Measurements from ENCODE around the gene DNAJB6.

DNAJB6 gene

DNA sequence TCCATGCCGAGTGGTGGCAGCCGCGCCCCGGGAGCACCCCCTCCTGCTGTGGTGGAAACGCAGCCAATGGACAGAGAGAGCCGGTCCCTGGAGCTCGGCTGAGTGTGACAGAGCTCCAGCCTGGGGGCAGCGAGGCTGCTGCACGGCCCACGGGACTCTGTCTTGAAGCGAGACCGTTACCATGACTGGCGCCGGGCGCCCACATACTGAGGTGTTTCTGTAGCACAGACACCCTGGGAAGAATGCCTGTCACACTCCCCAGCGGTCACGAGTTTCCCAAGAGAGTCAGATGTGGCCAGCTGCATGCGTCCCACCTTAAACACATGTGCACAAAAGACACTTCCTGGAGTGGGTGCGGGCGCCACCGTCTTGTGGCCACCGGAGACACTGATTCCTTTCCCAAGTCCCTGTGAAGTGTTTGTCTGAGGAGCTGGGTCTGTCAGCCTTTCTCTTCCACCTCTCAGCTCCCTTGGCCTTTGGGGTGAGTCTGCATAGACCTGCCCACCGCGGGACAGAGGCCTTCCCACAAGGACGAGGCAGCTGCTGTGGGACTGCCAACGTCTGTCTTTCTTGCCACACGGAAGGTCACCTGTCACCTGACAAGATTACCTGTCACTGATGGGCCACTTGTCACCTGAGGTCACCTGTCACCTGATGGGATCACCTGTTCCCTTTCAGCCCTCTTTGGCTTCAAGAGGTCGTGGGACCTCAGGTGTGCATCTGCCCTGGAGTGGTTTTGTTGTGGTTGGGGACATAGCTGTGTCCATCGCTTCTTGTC lies 94.6 kb downstream of the DNAJB6 start:
- no peak overlapping the region for H3K4me2 ChIP-seq (ENCODE audit: low read depth, low read length, poor library complexity, severe bottlenecking)

DNA sequence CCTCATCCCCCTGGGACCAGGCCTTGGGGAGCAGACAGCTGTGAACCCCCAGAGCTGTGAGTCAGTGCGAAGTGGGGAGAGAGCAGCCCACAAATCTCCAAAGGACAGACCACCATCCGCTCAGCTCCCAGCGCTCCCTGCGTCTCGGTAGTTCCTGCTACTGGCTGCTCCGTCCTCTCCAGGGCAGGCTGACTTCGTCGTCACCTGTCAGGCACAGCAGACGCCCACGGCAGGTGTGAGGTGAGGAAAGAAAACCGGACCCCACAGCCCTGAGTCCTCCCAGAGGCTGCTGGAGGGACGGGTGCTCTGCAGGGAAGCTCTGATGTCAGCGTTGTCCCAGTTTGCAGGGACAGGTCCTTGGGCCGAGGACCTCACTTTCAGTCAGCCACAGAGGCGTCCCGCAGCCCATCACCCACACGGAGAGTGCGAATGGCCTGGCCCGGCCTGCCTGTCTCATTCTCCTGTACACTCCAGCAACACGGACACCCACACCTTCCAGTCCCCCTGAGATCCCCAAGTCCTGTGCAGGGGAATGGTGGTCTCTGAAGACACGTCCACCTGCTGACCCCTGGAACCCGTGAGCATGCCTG lies 95.2 kb downstream of the DNAJB6 start:
- Histone ChIP-seq H3K4me3 (ENCODE audit: insufficient read depth, low read length, poor library complexity, severe bottlenecking) (no peak overlapping the region), H3K9me3 (ENCODE audit: insufficient read depth, low read length) (no peaks in the 10 kb centered on the region), H2AFZ (ENCODE audit: low read depth, low read length, severe bottlenecking) (no peak overlapping the region), H4K20me1 (ENCODE audit: low read depth, low read length) (no peaks in the 10 kb centered on the region), H3K27me3 (ENCODE audit: low read length) (no peaks in the 10 kb centered on the region), H3F3A (ENCODE audit: insufficient read depth) (no peaks in the 10 kb centered on the region), H3K27ac (ENCODE audit: low read depth, low read length) (no peak overlapping the region), H3K79me2 (ENCODE audit: insufficient read depth, low read length) (no peaks in the 10 kb centered on the region), H3K36me3 (ENCODE audit: low read length) (no peaks in the 10 kb centered on the region), H3K9me2 (replicated peaks; ENCODE audit: insufficient read depth, low read length) (no peaks in the 10 kb centered on the region), H3K4me2 (ENCODE audit: low read depth, low read length, poor library complexity, severe bottlenecking) (no peak overlapping the region), H3K9ac (ENCODE audit: low read length) (no peak overlapping the region)
- TF ChIP-seq EZH2phosphoT487 (conservative IDR thresholded peaks at IDR 0.05; ENCODE audit: low read length): no peak

More for the DNA sequence above, 94.6 kb downstream of the DNAJB6 start:
- Histone ChIP-seq H4K20me1 (ENCODE audit: low read depth, low read length) (no peaks in the 10 kb centered on the region), H3K9ac (ENCODE audit: low read length) (no peak overlapping the region), H3K27me3 (ENCODE audit: low read length) (no peaks in the 10 kb centered on the region), H3K9me2 (replicated peaks; ENCODE audit: insufficient read depth, low read length) (no peaks in the 10 kb centered on the region), H3K79me2 (ENCODE audit: insufficient read depth, low read length) (no peaks in the 10 kb centered on the region), H3K36me3 (ENCODE audit: low read length) (no peaks in the 10 kb centered on the region), H3F3A (ENCODE audit: insufficient read depth) (no peaks in the 10 kb centered on the region), H2AFZ (ENCODE audit: low read depth, low read length, severe bottlenecking) (no peak overlapping the region), H3K9me3 (ENCODE audit: insufficient read depth, low read length) (no peaks in the 10 kb centered on the region), H3K4me3 (ENCODE audit: insufficient read depth, low read length, poor library complexity, severe bottlenecking) (no peak overlapping the region), H3K27ac (ENCODE audit: low read depth, low read length) (no peak overlapping the region)
- TF ChIP-seq, protein P1, sequence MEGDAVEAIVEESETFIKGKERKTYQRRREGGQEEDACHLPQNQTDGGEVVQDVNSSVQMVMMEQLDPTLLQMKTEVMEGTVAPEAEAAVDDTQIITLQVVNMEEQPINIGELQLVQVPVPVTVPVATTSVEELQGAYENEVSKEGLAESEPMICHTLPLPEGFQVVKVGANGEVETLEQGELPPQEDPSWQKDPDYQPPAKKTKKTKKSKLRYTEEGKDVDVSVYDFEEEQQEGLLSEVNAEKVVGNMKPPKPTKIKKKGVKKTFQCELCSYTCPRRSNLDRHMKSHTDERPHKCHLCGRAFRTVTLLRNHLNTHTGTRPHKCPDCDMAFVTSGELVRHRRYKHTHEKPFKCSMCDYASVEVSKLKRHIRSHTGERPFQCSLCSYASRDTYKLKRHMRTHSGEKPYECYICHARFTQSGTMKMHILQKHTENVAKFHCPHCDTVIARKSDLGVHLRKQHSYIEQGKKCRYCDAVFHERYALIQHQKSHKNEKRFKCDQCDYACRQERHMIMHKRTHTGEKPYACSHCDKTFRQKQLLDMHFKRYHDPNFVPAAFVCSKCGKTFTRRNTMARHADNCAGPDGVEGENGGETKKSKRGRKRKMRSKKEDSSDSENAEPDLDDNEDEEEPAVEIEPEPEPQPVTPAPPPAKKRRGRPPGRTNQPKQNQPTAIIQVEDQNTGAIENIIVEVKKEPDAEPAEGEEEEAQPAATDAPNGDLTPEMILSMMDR (IDR thresholded peaks at IDR 0.05; ENCODE audit: insufficient read depth, low read length, poor library complexity, severe bottlenecking): no peak
- no peak for TF ChIP-seq EZH2phosphoT487 (conservative IDR thresholded peaks at IDR 0.05; ENCODE audit: low read length)

- Histone ChIP-seq H3K79me2 (ENCODE audit: insufficient read depth, low read length) (no peaks in the 10 kb centered on the region), H3F3A (ENCODE audit: insufficient read depth) (no peaks in the 10 kb centered on the region), H3K36me3 (ENCODE audit: low read length) (no peaks in the 10 kb centered on the region), H3K27ac (ENCODE audit: low read depth, low read length) (no peak overlapping the region), H2AFZ (ENCODE audit: low read depth, low read length, severe bottlenecking) (no peak overlapping the region), H3K4me2 (ENCODE audit: low read depth, low read length, poor library complexity, severe bottlenecking) (no peak overlapping the region), H3K4me3 (ENCODE audit: insufficient read depth, low read length, poor library complexity, severe bottlenecking) (no peak overlapping the region), H3K27me3 (ENCODE audit: low read length) (no peaks in the 10 kb centered on the region), H4K20me1 (ENCODE audit: low read depth, low read length) (no peaks in the 10 kb centered on the region), H3K9me2 (replicated peaks; ENCODE audit: insufficient read depth, low read length) (no peaks in the 10 kb centered on the region), H3K9me3 (ENCODE audit: insufficient read depth, low read length) (no peaks in the 10 kb centered on the region), H3K9ac (ENCODE audit: low read length) (no peak overlapping the region)
- TF ChIP-seq, protein P1 (IDR thresholded peaks at IDR 0.05; ENCODE audit: insufficient read depth, low read length, poor library complexity, severe bottlenecking): no peak
- no peak for TF ChIP-seq EZH2phosphoT487 (conservative IDR thresholded peaks at IDR 0.05; ENCODE audit: low read length)
Observed at GRCh38 chr7:157432541-157432956, 95.7 kb downstream of the DNAJB6 start.
